H9 (cell line): ENCODE measurements around the gene PSMD5. TPM values are rescaled to one million over a fixed set of nuclear protein-coding genes. Genes with fewer than 3 reads are reported as not detected.

ENCODE experiments used
- DNase-seq: peaks from one replicate; pipeline ENCODE4 v3.0.0-alpha.2; 2017
- H2AFZ ChIP-seq: one replicate; pipeline ENCODE4 v1.6.1; 2013; ENCODE audit warnings: mild to moderate bottlenecking, low read length, control low read depth, moderate library complexity
- H2AK5ac ChIP-seq: 2 replicates; pipeline ENCODE4 v1.6.1; 2013; ENCODE audit warnings: low read length, control low read depth, mixed read lengths; ENCODE audit not compliant: insufficient read length
- H2BK120ac ChIP-seq: one replicate; pipeline ENCODE4 v1.6.1; 2013; ENCODE audit warnings: low read depth, mild to moderate bottlenecking, low read length, control low read depth, inconsistent platforms; ENCODE audit not compliant: poor library complexity, severe bottlenecking
- H2BK12ac ChIP-seq: 2 replicates; pipeline ENCODE4 v1.6.1; 2013; ENCODE audit warnings: low read length, control low read depth, mixed read lengths, low read depth; ENCODE audit not compliant: insufficient read length
- H2BK15ac ChIP-seq: 2 replicates; pipeline ENCODE4 v1.6.1; 2013; ENCODE audit warnings: low read depth, low read length, control low read depth
- H2BK20ac ChIP-seq: one replicate; pipeline ENCODE4 v1.6.1; 2013; ENCODE audit warnings: low read depth, mild to moderate bottlenecking, low read length, control low read depth, inconsistent platforms; ENCODE audit not compliant: poor library complexity, severe bottlenecking
- H2BK5ac ChIP-seq: 2 replicates; pipeline ENCODE4 v1.6.1; 2013; ENCODE audit warnings: low read length, control low read depth, mixed read lengths; ENCODE audit not compliant: insufficient read length
- H3K14ac ChIP-seq: 2 replicates; pipeline ENCODE4 v1.6.1; 2013; ENCODE audit warnings: low read length, control low read depth; ENCODE audit not compliant: insufficient read depth
- H3K18ac ChIP-seq: 2 replicates; pipeline ENCODE4 v1.6.1; 2013; ENCODE audit warnings: low read depth, mild to moderate bottlenecking, mixed read lengths, low read length, control low read depth; ENCODE audit not compliant: insufficient read length
- H3K23ac ChIP-seq: 2 replicates; pipeline ENCODE4 v1.6.1; 2013; ENCODE audit warnings: low read length, control low read depth, mixed read lengths, low read depth; ENCODE audit not compliant: insufficient read length
- H3K23me2 ChIP-seq: 2 replicates; pipeline ENCODE4 v1.6.1; 2013; ENCODE audit warnings: low read depth, mild to moderate bottlenecking, mixed read lengths, low read length, control low read depth; ENCODE audit not compliant: insufficient read length, poor library complexity, severe bottlenecking
- H3K27ac ChIP-seq: 2 replicates; pipeline ENCODE4 v1.5.1; 2013; ENCODE audit warnings: low read length, control low read depth, mixed read lengths, low read depth; ENCODE audit not compliant: insufficient read length
- H3K27me3 ChIP-seq: 2 replicates; pipeline ENCODE4 v1.6.1; 2013; ENCODE audit warnings: low read length, control low read depth, inconsistent platforms; ENCODE audit not compliant: insufficient read depth
- H3K4ac ChIP-seq: 2 replicates; pipeline ENCODE4 v1.6.1; 2013; ENCODE audit warnings: low read depth, mild to moderate bottlenecking, control low read depth, inconsistent platforms, low read length, moderate library complexity
- H3K4me1 ChIP-seq: 2 replicates; pipeline ENCODE4 v1.6.1; 2013; ENCODE audit warnings: low read length, control low read depth, inconsistent platforms; ENCODE audit not compliant: insufficient read depth
- H3K4me2 ChIP-seq: 2 replicates; pipeline ENCODE4 v1.6.1; 2013; ENCODE audit warnings: low read length, control low read depth, mixed read lengths; ENCODE audit not compliant: insufficient read length, insufficient read depth
- H3K56ac ChIP-seq: 2 replicates; pipeline ENCODE4 v1.6.1; 2013; ENCODE audit warnings: low read depth, mild to moderate bottlenecking, mixed read lengths, low read length, control low read depth; ENCODE audit not compliant: insufficient read length
- H3K79me1 ChIP-seq: 2 replicates; pipeline ENCODE4 v1.6.1; 2013; ENCODE audit warnings: low read depth, mild to moderate bottlenecking, moderate library complexity, low read length, control low read depth, inconsistent platforms; ENCODE audit not compliant: insufficient read depth, poor library complexity, severe bottlenecking
- H3K79me2 ChIP-seq: 2 replicates; pipeline ENCODE4 v1.6.1; 2013; ENCODE audit warnings: low read length, control low read depth, inconsistent platforms; ENCODE audit not compliant: insufficient read depth
- H3K9ac ChIP-seq: 2 replicates; pipeline ENCODE4 v1.6.1; 2013; ENCODE audit warnings: low read length, control low read depth, mixed read lengths; ENCODE audit not compliant: insufficient read length; ENCODE audit errors: extremely low read depth
- H3K9me3 ChIP-seq: one replicate; pipeline ENCODE4 v1.6.1; 2013; ENCODE audit warnings: low read depth, low read length, inconsistent platforms; ENCODE audit not compliant: control insufficient read depth
- H3T11ph ChIP-seq: one replicate; pipeline ENCODE4 v1.6.1; 2013; ENCODE audit warnings: mild to moderate bottlenecking, low read length, control low read depth, inconsistent platforms
- H4K20me1 ChIP-seq: one replicate; pipeline ENCODE4 v1.6.1; 2013; ENCODE audit not compliant: control insufficient read depth, insufficient read length, insufficient read depth
- H4K5ac ChIP-seq: 2 replicates; pipeline ENCODE4 v1.6.1; 2013; ENCODE audit warnings: low read depth, mild to moderate bottlenecking, mixed read lengths, low read length, control low read depth; ENCODE audit not compliant: insufficient read length
- H4K8ac ChIP-seq: replicated peaks from 2 replicates; pipeline ENCODE4 v1.6.1; 2013; ENCODE audit warnings: low read length, control low read depth, mixed read lengths, low read depth; ENCODE audit not compliant: insufficient read length
- H4K91ac ChIP-seq: 2 replicates; pipeline ENCODE4 v1.6.1; 2013; ENCODE audit warnings: low read depth, mild to moderate bottlenecking, moderate library complexity, mixed read lengths, low read length, control low read depth; ENCODE audit not compliant: insufficient read length
- H3K27ac Mint-ChIP-seq, 3 experiments: 2 replicates in 2 of 3; 3 replicates in 1 of 3; pipeline ENCODE4 v1.8.0; 2020 to 2021; ENCODE audit warnings: mixed read lengths in 3 of 3, mild to moderate bottlenecking in 1 of 3, moderate library complexity in 1 of 3
- H3K27me3 Mint-ChIP-seq: 2 replicates; pipeline ENCODE4 v1.8.0; 2021; ENCODE audit warnings: low read depth, mild to moderate bottlenecking, moderate library complexity, mixed read lengths
- H3K36me3 Mint-ChIP-seq, 3 experiments: 2 replicates in 2 of 3; 3 replicates in 1 of 3; pipeline ENCODE4 v1.8.0; 2020 to 2021; ENCODE audit warnings: low read depth in 3 of 3, mixed read lengths in 3 of 3; ENCODE audit not compliant: insufficient read depth in 1 of 3
- H3K4me1 Mint-ChIP-seq, 2 experiments: 2 replicates each; pipeline ENCODE4 v1.8.0; 2020; ENCODE audit warnings: mixed read lengths in 2 of 2
- H3K4me3 Mint-ChIP-seq, 2 experiments: 2 replicates in 1 of 2; 3 replicates in 1 of 2; pipeline ENCODE4 v1.8.0; 2020 to 2021; ENCODE audit warnings: mild to moderate bottlenecking in 2 of 2, mixed read lengths in 2 of 2, moderate library complexity in 1 of 2
- H3K9me3 Mint-ChIP-seq, 2 experiments: 2 replicates in 1 of 2; 3 replicates in 1 of 2; pipeline ENCODE4 v1.8.0; 2020; ENCODE audit warnings: mild to moderate bottlenecking in 2 of 2, mixed read lengths in 2 of 2, moderate library complexity in 1 of 2
- CTCF ChIP-seq: fragments of 200-600 bp; sonication (generic); conservative IDR thresholded peaks from 3 replicates; pipeline ENCODE4 v1.8.0; 2021; ENCODE audit warnings: antibody characterized with exemption, mild to moderate bottlenecking
- WGBS: extraction: QIAGEN DNeasy Blood & Tissue Kit; methylation state at CpG from one replicate; pipeline ENCODE4 v1.1.7; 2013; ENCODE audit warnings: missing lambda C conversion rate, low lambda C conversion rate, mixed read lengths; ENCODE audit not compliant: insufficient read length; ENCODE audit errors: extremely low coverage; 5-methylcytosine and 5-hydroxymethylcytosine counted together
- total RNA-seq: library from RNA; stranded (reverse); gene quantifications from 2 replicates; pipeline ENCODE4 v1.2.1, GENCODE V29; 2021

PSMD5 gene
- total RNA-seq, 1 experiment from 2014 or later: 64.9 TPM

- Histone ChIP-seq H3K27me3 (no peaks in the 10 kb centered on the region), H3K9ac (no peak overlapping the region), H4K5ac (no peak overlapping the region), H4K20me1 (no peaks in the 10 kb centered on the region), H3K14ac (no peak overlapping the region), H2AK5ac (no peak overlapping the region), H3K18ac (no peak overlapping the region), H3K79me1 (no peaks in the 10 kb centered on the region), H3K23me2 (no peaks in the 10 kb centered on the region), H2BK5ac (no peak overlapping the region), H2BK120ac (no peak overlapping the region), H2BK20ac (no peak overlapping the region), H2AFZ (no peak overlapping the region), H3K4ac (no peak overlapping the region), H4K91ac (no peak overlapping the region), H3K79me2 (no peaks in the 10 kb centered on the region), H3K4me2 (no peak overlapping the region), H2BK12ac (no peak overlapping the region), H3K27ac (no peak overlapping the region), H3K4me1 (no peaks in the 10 kb centered on the region), H3K9me3 (no peaks in the 10 kb centered on the region), H3T11ph (no peak overlapping the region), H4K8ac (no peak overlapping the region), H2BK15ac (no peak overlapping the region), H3K23ac (no peak overlapping the region), H3K56ac (no peak overlapping the region)
- Mint-ChIP-seq H3K27me3 (no peaks in the 10 kb centered on the region), H3K4me1 (no peaks in the 10 kb centered on the region; a peak in 1 of 4 replicates), H3K4me3 (no peak overlapping the region), H3K36me3 (peaks cover 34 to 73% (median 64%) of the 10 kb centered on the region in 3 experiments; a peak in 6 of 7 replicates), H3K27ac (no peak overlapping the region; a peak in 1 of 7 replicates), H3K9me3 (no peaks in the 10 kb centered on the region)
- WGBS: no CpG with 5 or more reads among the region's 4 CpGs
- no peak for DNase-seq
- 0 out of 3 replicates have a peak, but pooled peaks have one; percentile 18 for TF ChIP-seq CTCF
Measured at GRCh38 chr9:120774719-120775118, 68.0 kb downstream of the PSMD5 start.
